ENCODE data around the gene ANTXR1.

DNA sequence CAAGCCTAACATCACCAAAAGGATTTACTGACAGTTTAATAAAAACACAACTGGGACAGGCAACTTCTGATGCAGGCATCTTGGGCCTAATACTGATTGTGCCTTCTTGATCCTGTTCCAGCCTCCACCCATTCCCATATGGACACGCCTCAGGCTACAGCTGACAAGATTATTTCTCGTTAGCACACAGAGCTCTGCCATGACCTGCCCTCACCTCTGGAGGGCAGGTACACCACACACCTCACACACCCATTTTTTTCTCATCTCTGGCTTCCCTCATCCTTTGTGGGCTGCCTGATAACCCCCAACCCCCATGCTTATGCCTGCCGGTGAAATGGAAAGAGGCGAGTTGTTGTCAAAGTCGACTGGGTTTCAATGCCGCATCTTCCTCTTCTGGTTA, 147.0 kb downstream of the ANTXR1 start:
- TF ChIP-seq POLR2A (IDR thresholded peaks at IDR 0.05; ENCODE audit: low read depth, low read length) (no peak), TAF1 (IDR thresholded peaks at IDR 0.05; ENCODE audit: low read depth, low read length) (no peak), POLR2AphosphoS5 (IDR thresholded peaks at IDR 0.05; ENCODE audit: low read depth, low read length) (no peak), SPI1 (IDR thresholded peaks at IDR 0.05; ENCODE audit: low read depth, low read length) (no peak), POU2F2 (IDR thresholded peaks at IDR 0.05; ENCODE audit: low read depth, low read length) (no peak), PAX5 (IDR thresholded peaks at IDR 0.05; ENCODE audit: insufficient read depth, low read length, severe bottlenecking) (no peak)
